ENCODE data around the gene PTPN9. TPM values are rescaled to one million over a fixed set of nuclear protein-coding genes. Genes with fewer than 3 reads are reported as not detected.
"Not testable (repeated sequence)": the region's sequence is repeated elsewhere in the genome, so short reads cannot be mapped to it uniquely, and the experiment has no call there.

The PTPN9 gene
- total RNA-seq, 1 donor from 2014 or later: 7.7 TPM

- no peak for DNase-seq (ENCODE audit: low read depth)
Measured at GRCh38 chr15:75454471-75455378, 124.4 kb downstream of the PTPN9 start.

GRCh38 chr15:75453703-75454470 is 125.2 kb downstream of the PTPN9 start:
- DNase-seq (ENCODE audit: low read depth): peak; percentile 100

- DNase-seq (ENCODE audit: low read depth): peak; percentile 96
Measured at GRCh38 chr15:75452865-75453702, 126.0 kb downstream of the PTPN9 start.

GRCh38 chr15:75452364-75452864 is 126.7 kb downstream of the PTPN9 start:
- DNase-seq (ENCODE audit: low read depth): peak; percentile 89

GRCh38 chr15:75451674-75452363 is 127.3 kb downstream of the PTPN9 start, which contains the start of gene SIN3A:
TSS of gene SIN3A (minus strand) at chr15:75451690. CDS start at chr15:75430375, 21,315 bp downstream.
- peak; percentile 100 for DNase-seq (ENCODE audit: low read depth)

- no peak for DNase-seq (ENCODE audit: low read depth)
Measured at GRCh38 chr15:75451202-75451673, 127.9 kb downstream of the PTPN9 start.

- peak; percentile 96 for DNase-seq (ENCODE audit: low read depth)
Measured at GRCh38 chr15:75450307-75451201, 128.6 kb downstream of the PTPN9 start.

GRCh38 chr15:75449585-75450306 is 129.4 kb downstream of the PTPN9 start:
- no peak for DNase-seq (ENCODE audit: low read depth)

- DNase-seq (ENCODE audit: low read depth): not testable (repeated sequence)
Measured at GRCh38 chr15:75448171-75448570, 130.9 kb downstream of the PTPN9 start.

- DNase-seq (ENCODE audit: low read depth): no peak
Measured at GRCh38 chr15:75446151-75446550, 133.0 kb downstream of the PTPN9 start.

- not testable (repeated sequence) for DNase-seq (ENCODE audit: low read depth)
Measured at GRCh38 chr15:75445324-75445723, 133.8 kb downstream of the PTPN9 start.

GRCh38 chr15:75443972-75444453 is 135.1 kb downstream of the PTPN9 start:
- not testable (repeated sequence) for DNase-seq (ENCODE audit: low read depth)

- DNase-seq (ENCODE audit: low read depth): no peak
Measured at GRCh38 chr15:75437721-75438120, 141.4 kb downstream of the PTPN9 start.

GRCh38 chr15:75436881-75437280 is 142.2 kb downstream of the PTPN9 start:
- DNase-seq (ENCODE audit: low read depth): no peak

- DNase-seq (ENCODE audit: low read depth): peak; percentile 10
Measured at GRCh38 chr15:75431682-75432081, 147.4 kb downstream of the PTPN9 start.

GRCh38 chr15:75431270-75431669 is 147.8 kb downstream of the PTPN9 start:
- no peak for DNase-seq (ENCODE audit: low read depth)

- no peak for DNase-seq (ENCODE audit: low read depth)
Measured at GRCh38 chr15:75430259-75430658, 148.9 kb downstream of the PTPN9 start.

GRCh38 chr15:75428152-75428551 is 151.0 kb downstream of the PTPN9 start:
- no peak for DNase-seq (ENCODE audit: low read depth)

Data from myocyte (in vitro differentiated cells).